Measurements from ENCODE around the gene RAB11FIP4. TPM values are rescaled to one million over a fixed set of nuclear protein-coding genes. Genes with fewer than 3 reads are reported as not detected.

RAB11FIP4 gene
- total and polyA plus RNA-seq, 9 of the 15 experiments (the other 6 are each of a cell fraction or from before 2014, with no cell fraction given): 0.62 to 16.6 (median 8.9) TPM

- 0% methylated on average over 8 of the region's 8 CpGs for WGBS (ENCODE audit: insufficient coverage, low coverage, missing lambda C conversion rate)
- H3K4me2 ChIP-seq (ENCODE audit: insufficient read depth, low read length): no peak overlapping the region
- ChIA-PET CTCF (ENCODE audit: low intra/inter-chr PET ratio) (no interaction called here), POLR2A (interaction anchor here (0.6 kb wide), 1 partner anchor 137 kb away, joined by 5 read pairs; no protein-coding TSS in a partner anchor)
- peaks cover 15% of the 10 kb centered on the region; the same call in 1 of the 2 replicates for H4K20me1 ChIP-seq (replicated peaks; ENCODE audit: control insufficient read depth, insufficient read depth, low read length)
- no peak for ATAC-seq
- no peaks in the 10 kb centered on the region for H3K36me3 ChIP-seq (ENCODE audit: control insufficient read depth, insufficient read depth, low read length)
- H3K4me1 ChIP-seq (replicated peaks in 1 of 2; ENCODE audit: control insufficient read depth in 2 of 2, insufficient read depth in 2 of 2, low read length in 2 of 2): peaks cover 0 to 1% of the 10 kb centered on the region in 2 experiments; a peak in 1 of 5 replicates
- H3K4me3 ChIP-seq: no peak overlapping the region
- no peaks in the 10 kb centered on the region for H3K79me2 ChIP-seq (ENCODE audit: control insufficient read depth, insufficient read depth, low read length)
- TF ChIP-seq ZNF24 (IDR thresholded peaks at IDR 0.05) (no peak), ZNF445 (CRISPR knock-in tag; IDR thresholded peaks at IDR 0.05; ENCODE audit: low read depth) (no peak), NR1H2 (CRISPR knock-in tag; IDR thresholded peaks at IDR 0.05) (no peak), RBFOX2 (IDR thresholded peaks at IDR 0.05; ENCODE audit: low read depth, low read length) (no peak), RFX7 (CRISPR knock-in tag; IDR thresholded peaks at IDR 0.05) (no peak), TEAD1 (CRISPR knock-in tag; IDR thresholded peaks at IDR 0.05) (no peak), STAG1 (CRISPR knock-in tag; IDR thresholded peaks at IDR 0.05; ENCODE audit: borderline replicate concordance) (no peak), MAFF (IDR thresholded peaks at IDR 0.05; ENCODE audit: low read length) (no peak), ARID1B (IDR thresholded peaks at IDR 0.05) (no peak), LARP7 (IDR thresholded peaks at IDR 0.05) (no peak), HDAC3 (IDR thresholded peaks at IDR 0.05; ENCODE audit: borderline replicate concordance, partially characterized antibody) (no peak)
- in situ Hi-C loops (cut with MboI): no loop called here
- no peaks in the 10 kb centered on the region for H3K9me3 ChIP-seq (replicated peaks; ENCODE audit: control insufficient read depth, insufficient read depth, low read depth, low read length)
- no peak for FAIRE-seq
- H3K27me3 ChIP-seq (ENCODE audit: control insufficient read depth in 2 of 2, insufficient read depth in 2 of 2, low read length in 2 of 2): peaks cover 29 to 48% of the 10 kb centered on the region in 2 experiments
- no peak overlapping the region for H3K9ac ChIP-seq (ENCODE audit: insufficient read depth in 1 of 2, low read depth in 2 of 2, low read length in 2 of 2)
- BruUV-seq (replicated peaks): no TSS peak
- no peaks in the 10 kb centered on the region for H3K9me1 ChIP-seq (ENCODE audit: control insufficient read depth, insufficient read depth, low read length)
- no peak for DNase-seq (ENCODE audit: extremely low read depth in 1 of 4, low spot score in 3 of 4)
- H3K27ac ChIP-seq (ENCODE audit: extremely low read depth, low read depth, low read length): no peak overlapping the region
- intact Hi-C loops (cut with micrococcal nuclease): no loop called here
- H2AFZ ChIP-seq (ENCODE audit: low read depth, low read length): no peak overlapping the region
Measured at GRCh38 chr17:31397256-31397939, 5.9 kb downstream of the RAB11FIP4 start.

Measured in K562 (cell line).